Suprapubic skin (tissue), 4 donors: ENCODE measurements around the gene SEC23B. TPM values are rescaled to one million over a fixed set of nuclear protein-coding genes. Genes with fewer than 3 reads are reported as not detected.

Experiments used
- DNase-seq, 2 donors: peaks; one replicate each; pipeline ENCODE4 v3.0.0-alpha.2; 2019; ENCODE audit warnings: low spot score in 2 of 2
- H3K27ac ChIP-seq: fragments of 200-600 bp; sonication (generic); one replicate; pipeline ENCODE4 v1.5.1; 2019
- H3K27me3 ChIP-seq: fragments of 200-600 bp; sonication (generic); one replicate; pipeline ENCODE4 v1.5.1; 2019
- H3K36me3 ChIP-seq: fragments of 200-600 bp; sonication (generic); one replicate; pipeline ENCODE4 v1.5.1; 2019
- H3K4me1 ChIP-seq: fragments of 200-600 bp; sonication (generic); one replicate; pipeline ENCODE4 v1.5.1; 2019
- H3K4me3 ChIP-seq: fragments of 200-600 bp; sonication (generic); one replicate; pipeline ENCODE4 v1.5.1; 2019; ENCODE audit warnings: mild to moderate bottlenecking
- H3K9me3 ChIP-seq: fragments of 200-600 bp; sonication (generic); one replicate; pipeline ENCODE4 v1.5.1; 2019
- EP300 ChIP-seq: sonication (generic); formaldehyde crosslinking; IDR thresholded peaks from one replicate; pipeline ENCODE4 v1.6.1; 2017; ENCODE audit warnings: antibody characterized with exemption
- POLR2A ChIP-seq, 2 donors: fragments of 450-650 bp; IDR thresholded peaks; one replicate each; pipeline ENCODE4 v1.6.1; 2017; ENCODE audit warnings: antibody characterized with exemption in 2 of 2, mild to moderate bottlenecking in 2 of 2, moderate library complexity in 2 of 2
- POLR2AphosphoS5 ChIP-seq, 3 donors: sonication (generic); formaldehyde crosslinking; IDR thresholded peaks; one replicate each; pipeline ENCODE4 v1.6.1; 2017; ENCODE audit warnings: antibody characterized with exemption in 3 of 3
- whole genome bisulfite sequencing: methylation state at CpG from one replicate; pipeline ENCODE4 v1.1.5; 2018; 5-methylcytosine and 5-hydroxymethylcytosine counted together
- total RNA-seq, 4 donors: library from RNA; depleted of rRNA; stranded (reverse); fragments of >200 nt; gene quantifications; one replicate each; pipeline ENCODE4 v1.1.0, GENCODE V29; 2016
- TF ChIP-seq, protein P1 (sequence below), 2 donors: fragments of 200-600 bp in 1 of 2; fragments of 450-650 bp in 1 of 2; sonication (generic) in 1 of 2; IDR thresholded peaks; one replicate each; pipeline ENCODE4 v1.5.1; 2016 to 2019; ENCODE audit warnings: antibody characterized with exemption in 2 of 2, mild to moderate bottlenecking in 1 of 2, moderate library complexity in 1 of 2

SEC23B gene
- total RNA-seq, 4 donors from 2014 or later: 37.5 to 53.2 (median 49.6) TPM

- H3K4me3 ChIP-seq: no peak overlapping the region
- H3K36me3 ChIP-seq: no peaks in the 10 kb centered on the region
- DNase-seq: no peak
- no peaks in the 10 kb centered on the region for H3K9me3 ChIP-seq
- no peaks in the 10 kb centered on the region for H3K27me3 ChIP-seq
- TF ChIP-seq EP300: no peak
- TF ChIP-seq, protein P1, sequence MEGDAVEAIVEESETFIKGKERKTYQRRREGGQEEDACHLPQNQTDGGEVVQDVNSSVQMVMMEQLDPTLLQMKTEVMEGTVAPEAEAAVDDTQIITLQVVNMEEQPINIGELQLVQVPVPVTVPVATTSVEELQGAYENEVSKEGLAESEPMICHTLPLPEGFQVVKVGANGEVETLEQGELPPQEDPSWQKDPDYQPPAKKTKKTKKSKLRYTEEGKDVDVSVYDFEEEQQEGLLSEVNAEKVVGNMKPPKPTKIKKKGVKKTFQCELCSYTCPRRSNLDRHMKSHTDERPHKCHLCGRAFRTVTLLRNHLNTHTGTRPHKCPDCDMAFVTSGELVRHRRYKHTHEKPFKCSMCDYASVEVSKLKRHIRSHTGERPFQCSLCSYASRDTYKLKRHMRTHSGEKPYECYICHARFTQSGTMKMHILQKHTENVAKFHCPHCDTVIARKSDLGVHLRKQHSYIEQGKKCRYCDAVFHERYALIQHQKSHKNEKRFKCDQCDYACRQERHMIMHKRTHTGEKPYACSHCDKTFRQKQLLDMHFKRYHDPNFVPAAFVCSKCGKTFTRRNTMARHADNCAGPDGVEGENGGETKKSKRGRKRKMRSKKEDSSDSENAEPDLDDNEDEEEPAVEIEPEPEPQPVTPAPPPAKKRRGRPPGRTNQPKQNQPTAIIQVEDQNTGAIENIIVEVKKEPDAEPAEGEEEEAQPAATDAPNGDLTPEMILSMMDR (IDR thresholded peaks at IDR 0.05): no peak
- TF ChIP-seq POLR2AphosphoS5 (IDR thresholded peaks at IDR 0.05): no peak
- no peak for TF ChIP-seq POLR2A (IDR thresholded peaks at IDR 0.05)
- H3K27ac ChIP-seq: no peak overlapping the region
- WGBS: 92% methylated on average over 4 of the region's 4 CpGs
- no peaks in the 10 kb centered on the region for H3K4me1 ChIP-seq
Measured at GRCh38 chr20:18580012-18580411, 72.3 kb downstream of the SEC23B start.

- H3K9me3 ChIP-seq: no peaks in the 10 kb centered on the region
- peaks cover 19% of the 10 kb centered on the region for H3K4me1 ChIP-seq
- TF ChIP-seq EP300: no peak
- TF ChIP-seq, protein P1 (IDR thresholded peaks at IDR 0.05): no peak
- TF ChIP-seq POLR2AphosphoS5 (IDR thresholded peaks at IDR 0.05): no peak
- no peak for TF ChIP-seq POLR2A (IDR thresholded peaks at IDR 0.05)
- H3K36me3 ChIP-seq: no peaks in the 10 kb centered on the region
- H3K27ac ChIP-seq: no peak overlapping the region
- H3K4me3 ChIP-seq: no peak overlapping the region
- no peaks in the 10 kb centered on the region for H3K27me3 ChIP-seq
- WGBS: 90% methylated on average over 2 of the region's 2 CpGs
- DNase-seq: no peak
Measured at GRCh38 chr20:18585134-18585533, 77.4 kb downstream of the SEC23B start.

- DNase-seq: peak; percentile 95 to 96
- Histone ChIP-seq H3K9me3 (no peaks in the 10 kb centered on the region), H3K4me1 (peaks cover 19% of the 10 kb centered on the region), H3K27ac (peak within 1 kb of the TSS; percentile 84), H3K36me3 (no peaks in the 10 kb centered on the region), H3K4me3 (peak within 1 kb of the TSS; percentile 93), H3K27me3 (no peaks in the 10 kb centered on the region)
- TF ChIP-seq, protein P1 (IDR thresholded peaks at IDR 0.05): peak in 1 of 2 donors; percentile 73
- no peak for TF ChIP-seq EP300
- no peak for TF ChIP-seq POLR2A (IDR thresholded peaks at IDR 0.05)
- no peak for TF ChIP-seq POLR2AphosphoS5 (IDR thresholded peaks at IDR 0.05)
- under 1% methylated on average over 21 of the region's 88 CpGs for WGBS
Measured at GRCh38 chr20:18587665-18588573, 80.2 kb downstream of the SEC23B start, which contains the start of gene DTD1. Gene DTD1 (plus strand): TSS chr20:18588054. CDS start chr20:18588073, 19 bp downstream.

GRCh38 chr20:18588574-18588933 is 80.8 kb downstream of the SEC23B start:
- H3K4me3 ChIP-seq: peak overlapping the region; percentile 93
- TF ChIP-seq, protein P1 (IDR thresholded peaks at IDR 0.05): no peak
- TF ChIP-seq POLR2A (IDR thresholded peaks at IDR 0.05) (no peak), POLR2AphosphoS5 (IDR thresholded peaks at IDR 0.05) (no peak), EP300 (no peak)
- H3K4me1 ChIP-seq: peaks cover 19% of the 10 kb centered on the region
- H3K36me3 ChIP-seq: no peaks in the 10 kb centered on the region
- peak overlapping the region; percentile 84 for H3K27ac ChIP-seq
- WGBS: 11% methylated on average over 18 of the region's 18 CpGs
- DNase-seq: no peak
- H3K9me3 ChIP-seq: no peaks in the 10 kb centered on the region
- H3K27me3 ChIP-seq: no peaks in the 10 kb centered on the region

GRCh38 chr20:18589941-18590674 is 82.4 kb downstream of the SEC23B start:
- no peak for DNase-seq
- TF ChIP-seq, protein P1 (IDR thresholded peaks at IDR 0.05): no peak
- no peak for TF ChIP-seq POLR2A (IDR thresholded peaks at IDR 0.05)
- no peak for TF ChIP-seq EP300
- no peak for TF ChIP-seq POLR2AphosphoS5 (IDR thresholded peaks at IDR 0.05)
- no peaks in the 10 kb centered on the region for H3K9me3 ChIP-seq
- 92% methylated on average over 8 of the region's 8 CpGs for WGBS
- no peak overlapping the region for H3K27ac ChIP-seq
- H3K4me3 ChIP-seq: no peak overlapping the region
- H3K4me1 ChIP-seq: peaks cover 19% of the 10 kb centered on the region
- H3K27me3 ChIP-seq: no peaks in the 10 kb centered on the region
- H3K36me3 ChIP-seq: peaks cover 11% of the 10 kb centered on the region
